Lung microvascular endothelial cell (primary cell): ENCODE data around the gene HRAS. TPM values are rescaled to one million over a fixed set of nuclear protein-coding genes. Genes with fewer than 3 reads are reported as not detected.
A peak's percentile ranks its signal among the peaks of the same experiment; 100 is the strongest.

Source experiments
- DNase-seq, 2 donors: peaks; one replicate each; pipeline versions ENCODE4 v3.0.0 to v3.0.0-alpha.2; 2010; ENCODE audit warnings: low read depth in 2 of 2
- total RNA-seq: library from RNA; depleted of rRNA; stranded (reverse); fragments of >200 nt; gene quantifications from 2 replicates; pipeline ENCODE4 v1.2.1, GENCODE V29; 2014

Gene HRAS
- total RNA-seq, 1 donor from 2014 or later, result 45.4 TPM

DNA sequence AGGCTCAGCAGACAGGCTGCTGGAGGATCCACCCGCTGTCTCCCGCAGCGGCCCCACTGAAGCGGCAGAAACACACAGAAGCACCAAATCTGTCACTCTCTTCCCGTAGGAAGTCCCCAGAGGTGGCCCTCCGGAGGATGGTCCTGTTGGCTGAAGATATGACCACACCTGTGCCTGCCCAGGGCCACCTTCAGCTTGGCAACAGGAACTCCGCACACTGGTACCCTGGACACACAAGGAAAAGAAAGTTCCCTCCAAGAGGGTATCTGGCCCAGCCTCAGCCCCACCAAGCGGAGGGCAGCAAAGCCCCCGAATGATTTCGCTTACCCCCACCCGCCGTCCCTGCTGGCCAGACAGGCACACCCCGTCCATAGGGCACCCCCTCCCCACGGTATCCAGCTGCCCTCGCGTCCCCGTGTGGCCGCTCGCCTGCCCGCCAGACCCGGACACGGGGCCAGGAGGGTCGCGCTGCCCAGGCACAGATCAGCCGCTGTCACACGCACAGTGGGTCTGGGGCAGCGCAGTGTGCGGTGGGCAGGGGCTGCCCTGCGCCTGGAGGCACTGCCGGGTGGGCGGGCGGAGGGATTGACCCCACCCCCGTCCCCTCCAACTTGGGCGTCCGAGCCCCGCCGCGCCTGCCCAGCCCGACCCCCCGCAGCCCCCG lies 32.4 kb upstream of the HRAS start:
- no peak for DNase-seq

DNA sequence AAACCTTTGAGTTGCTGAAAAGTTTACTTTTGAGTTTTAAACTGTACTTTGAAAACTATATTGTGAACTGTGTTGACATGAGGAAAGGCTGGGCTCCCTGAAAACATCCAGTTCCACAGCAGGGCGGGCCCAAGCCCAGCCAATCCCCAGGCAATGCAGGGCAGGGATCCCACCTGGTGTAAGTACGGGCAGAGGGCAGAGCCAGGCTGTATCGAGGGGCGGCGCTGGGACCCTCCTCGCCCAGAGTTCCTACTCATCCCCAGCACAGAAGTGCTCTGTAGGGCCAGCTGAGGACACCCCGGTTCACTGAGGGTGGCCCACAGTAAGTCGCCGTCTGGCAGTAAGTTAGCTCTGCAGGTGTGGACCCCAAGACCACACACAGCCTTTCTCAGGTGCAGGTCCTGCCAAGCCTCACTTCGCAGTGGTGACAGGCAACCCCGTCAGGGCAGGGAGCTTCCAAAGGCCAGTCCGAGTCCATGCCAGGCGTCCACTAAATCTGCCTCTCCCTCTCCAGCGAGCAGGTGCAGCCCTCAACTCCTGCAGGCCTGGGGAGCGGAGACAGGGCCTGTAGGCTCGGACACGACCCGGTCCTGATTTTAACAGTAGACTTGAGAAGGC lies 31.7 kb upstream of the HRAS start:
- DNase-seq, result no peak

DNA sequence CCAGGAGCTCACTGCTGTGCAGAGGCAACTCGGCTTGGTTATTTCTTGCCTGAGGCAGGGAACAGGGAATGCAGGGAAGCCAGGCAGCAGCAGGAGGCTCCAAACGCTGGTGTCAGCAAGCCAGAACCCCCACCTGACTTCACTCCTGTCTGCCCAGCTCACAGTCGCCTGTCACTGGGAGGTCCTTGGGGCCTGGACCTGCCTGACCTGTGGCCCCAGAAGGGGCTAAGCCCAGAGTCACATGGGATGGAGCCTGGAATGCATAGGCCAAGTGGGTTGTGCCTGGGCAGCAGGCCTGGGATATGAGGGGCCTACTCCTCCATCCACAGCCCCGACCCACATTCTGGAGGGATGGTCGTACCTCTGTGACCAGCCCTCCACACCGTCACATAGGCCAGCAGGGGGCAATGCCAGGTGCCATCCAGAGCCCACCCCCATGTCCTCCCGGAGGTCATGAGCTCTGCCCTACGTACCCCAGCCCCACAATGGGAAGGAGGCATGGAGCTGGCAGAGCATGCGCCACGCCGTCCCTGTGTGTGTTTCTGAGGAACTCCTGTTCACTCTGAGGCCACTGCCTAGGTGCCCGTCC lies 30.6 kb upstream of the HRAS start:
- no peak for DNase-seq

DNA sequence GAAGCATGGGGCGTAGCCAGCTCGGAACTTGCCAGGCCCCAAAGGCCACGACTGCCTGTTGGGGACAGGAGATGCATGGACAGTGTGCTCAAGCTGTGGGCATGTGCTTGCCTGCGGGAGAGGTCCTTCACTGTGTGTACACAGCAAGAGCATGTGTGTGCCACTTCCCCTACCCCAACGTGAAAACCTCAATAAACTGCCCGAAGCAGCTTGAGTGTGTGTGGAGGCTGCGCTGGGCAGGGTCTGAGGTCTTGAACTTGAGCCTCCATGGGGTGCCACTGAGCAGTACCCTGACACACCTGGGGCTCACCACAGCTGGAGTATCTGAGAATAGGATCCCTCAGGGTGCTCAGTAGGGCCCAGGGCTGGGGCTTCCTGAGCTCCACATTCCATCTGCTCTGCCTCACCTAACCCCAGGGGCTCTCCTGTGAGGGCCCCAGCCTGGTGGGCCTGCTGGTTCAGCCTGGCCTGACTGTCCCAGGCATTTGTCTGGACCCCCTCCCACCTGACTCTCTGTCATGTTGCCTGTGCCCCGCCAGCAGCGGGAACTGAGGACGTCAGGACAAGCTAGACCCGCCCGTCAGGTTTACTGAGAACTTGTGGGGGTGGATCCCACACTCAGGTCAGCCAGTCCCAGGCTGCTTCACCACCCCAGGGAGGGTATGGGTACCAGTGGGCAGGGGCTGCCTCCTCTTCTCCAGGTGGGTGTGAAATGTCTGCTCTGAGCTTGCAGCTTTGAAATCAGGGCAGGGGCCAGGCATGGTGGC lies 28.6 kb upstream of the HRAS start:
- no peak for DNase-seq

DNA sequence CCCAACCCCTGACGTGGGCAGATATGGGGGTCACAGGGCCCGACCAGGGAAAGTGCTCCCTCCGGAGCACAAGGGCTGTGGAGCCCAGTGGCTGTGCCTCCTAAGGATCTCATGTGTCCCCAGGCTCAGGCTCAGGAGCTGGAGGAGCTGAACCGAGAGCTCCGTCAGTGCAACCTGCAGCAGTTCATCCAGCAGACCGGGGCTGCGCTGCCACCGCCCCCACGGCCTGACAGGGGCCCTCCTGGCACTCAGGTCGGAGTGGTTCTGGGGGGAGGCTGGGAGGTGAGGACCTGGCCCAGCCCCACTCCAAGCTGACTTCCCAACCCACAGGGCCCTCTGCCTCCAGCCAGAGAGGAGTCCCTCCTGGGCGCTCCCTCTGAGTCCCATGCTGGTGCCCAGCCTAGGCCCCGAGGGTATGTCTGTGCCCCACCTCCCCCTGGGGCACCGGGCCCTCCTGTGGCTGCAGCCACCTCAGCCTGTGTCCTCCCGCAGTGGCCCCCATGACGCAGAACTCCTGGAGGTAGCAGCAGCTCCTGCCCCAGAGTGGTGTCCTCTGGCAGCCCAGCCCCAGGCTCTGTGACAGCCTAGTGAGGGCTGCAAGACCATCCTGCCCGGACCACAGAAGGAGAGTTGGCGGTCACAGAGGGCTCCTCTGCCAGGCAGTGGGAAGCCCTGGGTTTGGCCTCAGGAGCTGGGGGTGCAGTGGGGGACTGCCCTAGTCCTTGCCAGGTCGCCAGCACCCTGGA lies 27.9 kb upstream of the HRAS start:
- no peak for DNase-seq

DNA sequence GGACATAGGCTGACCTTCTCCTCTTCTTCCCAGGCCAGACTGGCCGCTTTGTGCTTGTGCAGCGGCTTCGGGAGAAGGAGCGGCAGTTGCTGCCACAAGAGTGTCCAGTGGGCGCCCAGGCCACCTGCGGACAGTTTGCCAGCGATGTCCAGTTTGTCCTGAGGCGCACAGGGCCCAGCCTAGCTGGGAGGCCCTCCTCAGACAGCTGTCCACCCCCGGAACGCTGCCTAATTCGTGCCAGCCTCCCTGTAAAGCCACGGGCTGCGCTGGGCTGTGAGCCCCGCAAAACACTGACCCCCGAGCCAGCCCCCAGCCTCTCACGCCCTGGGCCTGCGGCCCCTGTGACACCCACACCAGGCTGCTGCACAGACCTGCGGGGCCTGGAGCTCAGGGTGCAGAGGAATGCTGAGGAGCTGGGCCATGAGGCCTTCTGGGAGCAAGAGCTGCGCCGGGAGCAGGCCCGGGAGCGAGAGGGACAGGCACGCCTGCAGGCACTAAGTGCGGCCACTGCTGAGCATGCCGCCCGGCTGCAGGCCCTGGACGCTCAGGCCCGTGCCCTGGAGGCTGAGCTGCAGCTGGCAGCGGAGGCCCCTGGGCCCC lies 26.8 kb upstream of the HRAS start:
- DNase-seq, result no peak

DNA sequence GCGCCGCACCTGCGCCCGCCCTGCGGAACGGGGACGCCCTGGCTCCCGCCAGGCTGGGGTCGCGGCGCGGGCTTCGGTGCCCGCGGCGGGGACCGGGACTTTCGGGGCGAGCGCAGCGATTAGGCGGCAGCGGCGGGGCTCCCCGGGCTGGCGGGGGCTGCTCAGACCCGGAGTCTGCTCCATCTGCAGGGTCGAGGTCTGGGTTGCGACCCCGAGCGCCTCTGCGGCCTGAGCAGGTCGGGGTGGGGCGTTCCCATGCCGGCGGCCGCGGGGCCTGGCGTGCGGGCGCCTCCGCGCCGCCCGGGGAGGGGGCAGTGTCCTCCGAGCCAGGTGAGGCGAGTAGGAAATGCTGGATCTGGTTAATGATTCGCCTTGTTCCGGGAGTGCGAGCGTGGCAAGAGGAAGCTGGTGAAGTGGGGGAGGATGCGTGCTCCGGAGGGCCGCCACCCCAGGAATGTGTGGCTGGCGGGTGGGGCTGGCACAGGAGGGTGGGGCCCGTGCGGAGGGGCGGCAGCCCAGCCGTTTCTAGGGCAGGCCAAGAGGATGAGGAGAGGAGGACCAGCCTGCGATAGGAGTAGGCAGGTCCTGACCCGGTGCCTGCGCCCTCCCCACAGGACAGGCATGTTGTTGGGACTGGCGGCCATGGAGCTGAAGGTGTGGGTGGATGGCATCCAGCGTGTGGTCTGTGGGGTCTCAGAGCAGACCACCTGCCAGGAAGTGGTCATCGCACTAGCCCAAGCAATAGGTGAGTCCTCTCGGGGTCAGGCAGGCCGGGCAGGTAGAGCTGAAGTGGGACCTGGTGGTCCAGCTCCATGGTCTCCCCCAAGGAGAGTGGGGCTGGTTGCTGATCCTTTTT lies 26.0 kb upstream of the HRAS start:
- DNase-seq, result no peak

DNA sequence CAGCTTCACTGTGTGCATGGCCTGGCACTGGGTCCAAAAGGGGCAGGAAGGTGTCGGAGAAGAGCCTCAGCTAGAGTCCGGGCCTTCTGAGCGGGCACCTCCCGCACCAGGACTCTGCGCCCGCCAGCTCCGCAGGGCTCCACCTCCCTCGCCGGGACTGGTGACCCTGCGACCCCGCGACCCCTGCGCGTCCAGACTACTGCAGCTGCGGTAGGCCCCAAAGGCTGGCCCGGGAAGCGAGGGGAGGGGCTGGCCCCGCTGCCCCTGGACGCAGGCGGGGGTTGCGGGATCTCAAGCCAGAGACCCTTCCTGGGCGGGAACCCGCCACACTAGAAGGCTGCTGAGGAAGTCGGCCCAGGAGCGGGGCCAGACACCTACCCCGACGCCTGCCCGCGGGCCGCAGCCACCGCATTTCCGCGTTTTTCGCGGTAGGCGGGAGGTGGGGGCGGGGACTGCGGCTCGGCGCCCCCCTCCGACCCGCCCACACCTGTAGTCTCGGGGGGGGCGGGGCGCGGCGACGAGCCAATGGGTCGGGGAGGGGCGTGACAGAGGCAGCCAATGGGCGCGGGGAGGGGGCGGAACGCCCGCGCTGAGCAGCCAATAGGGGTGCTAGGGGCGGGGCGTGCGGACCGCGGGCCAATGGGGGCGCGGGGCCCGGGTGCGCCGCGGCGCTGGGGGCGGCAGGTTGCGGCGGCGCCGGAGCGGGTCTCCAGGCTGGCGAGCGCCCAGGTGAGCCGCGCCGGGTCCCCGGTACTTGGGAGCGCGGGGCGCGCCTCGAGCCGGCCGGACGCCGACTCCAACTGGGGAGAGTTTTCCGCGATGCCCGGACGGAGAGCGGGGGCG lies 25.1 kb upstream of the HRAS start, which contains the start of the genes LMNTD2 and RASSF7:
Gene LMNTD2, minus strand, starts transcription at position 434 of the 843 bp plus-strand sequence. Its CDS starts 22 bp downstream, at position 412.
Gene RASSF7, plus strand, starts transcription at position 666 of the 843 bp plus-strand sequence. CDS start 799 bp downstream, outside the sequence.
- DNase-seq, result peak; percentile 85 to 95

DNA sequence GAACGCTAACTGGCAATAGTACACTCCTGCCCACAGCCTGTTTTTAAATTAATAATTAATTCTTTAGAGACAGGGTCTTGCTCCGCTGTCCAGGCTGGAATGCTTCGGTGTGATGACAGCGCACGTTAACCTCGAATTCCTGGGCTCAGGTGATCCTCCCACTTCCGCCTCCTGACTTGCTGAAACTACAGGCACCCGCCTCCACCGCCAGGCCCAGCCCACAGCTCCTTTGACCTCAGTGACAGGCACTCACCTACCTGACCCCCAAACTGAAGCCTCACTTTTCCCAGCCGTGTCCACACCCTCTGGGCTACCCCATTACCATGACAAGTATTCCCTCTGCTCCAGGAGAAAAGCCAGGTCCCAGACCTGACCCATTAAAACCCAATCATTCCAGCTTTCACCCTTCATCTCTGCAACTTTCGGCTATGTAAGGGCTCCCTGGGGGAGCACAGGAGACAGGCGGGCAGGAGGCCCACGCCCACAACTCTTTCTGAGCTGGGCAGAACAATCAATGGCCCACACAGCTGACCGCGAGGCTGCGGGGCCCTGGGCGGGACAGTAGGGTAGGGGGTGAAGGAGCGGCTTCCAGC lies 24.4 kb upstream of the HRAS start:
- DNase-seq, result no peak

DNA sequence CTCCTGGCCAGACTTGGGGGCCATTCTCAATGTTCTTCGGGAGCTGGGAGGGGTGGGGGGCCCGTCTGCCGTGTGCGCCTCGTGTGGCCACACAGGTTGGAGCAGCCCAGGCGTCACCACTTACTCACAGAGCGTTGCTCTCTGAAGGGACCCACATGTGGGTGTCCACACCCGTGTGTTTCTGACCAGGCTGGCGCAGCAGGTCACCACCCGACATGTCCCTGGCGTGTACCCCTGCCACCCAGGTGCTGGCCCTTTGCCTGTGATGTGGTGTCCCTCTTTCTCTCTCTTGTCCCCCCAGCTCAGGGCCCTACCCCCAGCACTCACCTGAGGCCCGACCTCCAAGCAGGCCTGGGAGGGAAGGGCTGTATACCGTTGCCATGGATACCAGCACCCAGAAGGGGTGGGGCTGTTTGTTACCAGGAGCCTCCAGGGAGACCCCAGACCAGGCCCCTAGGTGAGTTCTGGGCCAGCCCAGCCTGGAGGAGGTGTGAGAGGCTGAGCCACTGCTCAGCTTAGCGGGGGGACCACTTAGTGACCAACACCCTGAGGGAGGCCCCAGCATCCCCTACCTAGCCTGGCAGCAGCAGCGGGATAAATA lies 23.7 kb upstream of the HRAS start:
- DNase-seq, result no peak

DNA sequence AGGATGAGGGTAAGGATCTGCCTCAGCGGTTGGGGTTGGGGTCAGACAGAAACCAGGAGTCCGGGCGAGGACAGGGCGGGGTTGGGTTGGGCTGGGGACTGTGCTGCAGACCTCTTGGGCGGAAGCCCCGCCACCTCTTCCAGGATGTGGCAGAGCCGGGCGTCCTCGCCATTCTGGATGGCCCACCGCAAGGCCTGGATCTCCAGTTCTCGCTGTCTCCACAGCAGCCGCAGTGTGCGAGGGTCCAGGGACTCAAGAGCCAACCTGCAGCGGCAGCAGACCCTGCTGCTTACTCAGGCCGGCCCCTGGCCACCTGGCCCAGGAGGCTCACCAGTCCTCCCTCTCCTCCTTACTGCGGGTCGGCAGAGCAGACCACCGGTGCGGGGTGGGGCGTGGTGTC lies 23.1 kb upstream of the HRAS start:
- no peak for DNase-seq

DNA sequence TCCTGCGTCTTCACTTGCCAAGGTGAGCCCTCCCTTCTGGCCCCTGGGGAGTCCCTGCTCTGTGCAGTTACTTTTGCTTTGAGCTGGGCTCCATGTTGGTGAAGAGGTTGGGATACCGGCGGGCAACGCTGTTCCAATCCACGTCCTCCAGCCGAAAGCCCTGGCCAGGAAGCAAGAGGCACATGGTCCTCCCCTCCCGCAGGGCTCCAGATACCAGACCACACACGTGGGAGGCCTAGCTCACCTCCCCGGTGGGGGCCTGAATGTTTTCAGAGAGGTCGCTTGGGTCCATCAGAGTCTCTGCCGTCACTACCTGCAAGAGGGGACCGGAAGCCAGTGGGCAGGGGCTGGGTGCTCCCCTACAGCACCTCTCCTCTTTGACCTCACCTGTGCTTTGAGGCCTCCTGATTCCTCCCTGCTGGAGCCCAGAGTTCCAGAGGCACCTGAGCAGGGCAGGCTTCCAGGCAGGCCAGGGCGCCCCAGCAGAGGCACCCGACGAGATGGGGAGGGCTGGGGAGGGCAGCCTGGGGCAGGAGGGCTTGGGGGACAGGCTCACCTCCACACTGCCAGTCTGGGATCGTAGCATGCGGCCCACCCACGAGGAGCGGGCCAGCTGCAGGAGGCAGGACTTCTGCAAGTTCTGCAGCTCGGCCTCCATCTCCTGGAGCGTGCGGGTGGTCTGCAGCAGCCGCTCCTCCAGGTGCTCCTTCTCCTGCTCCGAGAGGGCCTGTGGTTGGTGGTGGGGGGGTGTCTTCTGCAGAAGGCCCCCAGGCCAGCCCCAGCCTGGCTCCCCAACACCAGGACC lies 22.2 kb upstream of the HRAS start:
- DNase-seq, result no peak

DNA sequence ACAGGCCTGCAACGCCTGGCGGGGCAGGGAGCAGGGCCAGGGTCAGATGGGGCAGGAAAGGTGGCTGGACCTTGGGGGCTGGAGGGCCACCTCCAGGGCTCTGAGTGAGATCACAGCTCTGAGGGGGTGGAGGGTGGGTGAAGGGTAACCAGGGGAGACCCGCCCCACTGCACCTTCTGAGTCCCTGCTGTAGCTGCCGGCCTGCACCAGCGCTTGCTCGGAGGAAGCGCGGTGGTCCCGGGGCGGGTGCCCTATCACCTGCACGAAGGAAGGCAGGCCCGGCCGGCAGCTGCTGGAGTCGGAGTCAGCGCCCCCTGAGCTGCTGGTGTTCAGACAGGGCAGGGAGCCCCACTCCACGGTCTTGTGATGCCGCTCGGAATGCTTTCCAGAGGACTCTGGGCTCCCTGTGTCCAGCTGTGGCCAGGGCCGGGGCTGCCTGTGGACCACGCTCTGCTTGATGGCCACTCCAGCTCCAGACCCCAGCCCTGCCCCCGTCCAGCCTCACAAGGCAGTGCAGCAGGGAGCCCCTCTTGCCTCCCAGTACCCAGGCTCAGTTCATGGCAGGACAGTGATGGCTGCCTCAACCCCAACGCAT lies 21.4 kb upstream of the HRAS start:
- DNase-seq, result no peak

DNA sequence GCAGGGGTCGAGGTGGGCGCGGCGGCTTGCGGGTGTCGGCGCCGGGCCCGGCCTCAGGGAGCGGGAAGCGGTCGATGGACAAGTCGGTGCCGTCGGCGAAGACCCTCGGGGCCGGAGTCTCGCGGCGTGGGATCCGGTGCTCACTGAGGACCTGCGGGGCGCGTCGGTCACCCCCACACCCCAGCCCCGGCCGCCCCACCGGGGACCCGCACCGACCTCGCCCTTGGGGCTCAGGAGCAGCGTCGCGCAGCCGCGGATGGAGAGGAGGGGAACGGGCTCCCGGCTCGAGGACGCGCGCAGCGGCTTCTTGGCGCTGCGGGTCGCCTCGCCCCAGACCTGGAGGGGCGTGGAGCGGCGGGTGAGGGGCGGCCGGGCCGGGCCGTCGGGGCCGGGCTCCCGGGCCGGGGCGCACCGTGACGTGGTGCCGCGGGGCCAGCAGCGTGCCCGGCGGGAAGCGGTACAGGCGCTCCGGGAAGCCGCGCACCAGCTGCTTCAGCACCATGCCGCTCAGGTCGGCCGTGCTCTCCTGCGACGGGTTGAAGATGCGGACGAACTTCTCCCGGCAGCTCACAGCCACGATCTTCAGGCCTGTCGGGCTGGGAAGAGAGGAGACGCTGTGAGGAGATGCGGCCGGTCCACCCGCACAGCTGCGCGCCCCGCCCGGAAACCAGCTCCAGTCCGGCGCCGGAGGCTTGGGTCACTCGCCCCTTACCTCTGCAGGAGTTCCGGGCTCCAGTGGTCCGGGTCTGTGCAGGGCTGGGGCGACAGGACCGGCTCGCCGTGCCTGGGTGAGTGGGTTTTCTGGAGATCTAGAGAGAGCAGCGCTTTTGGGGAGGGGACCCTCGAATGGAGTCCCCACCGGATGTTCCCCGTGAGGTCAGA lies 20.6 kb upstream of the HRAS start:
- DNase-seq, result no peak

DNA sequence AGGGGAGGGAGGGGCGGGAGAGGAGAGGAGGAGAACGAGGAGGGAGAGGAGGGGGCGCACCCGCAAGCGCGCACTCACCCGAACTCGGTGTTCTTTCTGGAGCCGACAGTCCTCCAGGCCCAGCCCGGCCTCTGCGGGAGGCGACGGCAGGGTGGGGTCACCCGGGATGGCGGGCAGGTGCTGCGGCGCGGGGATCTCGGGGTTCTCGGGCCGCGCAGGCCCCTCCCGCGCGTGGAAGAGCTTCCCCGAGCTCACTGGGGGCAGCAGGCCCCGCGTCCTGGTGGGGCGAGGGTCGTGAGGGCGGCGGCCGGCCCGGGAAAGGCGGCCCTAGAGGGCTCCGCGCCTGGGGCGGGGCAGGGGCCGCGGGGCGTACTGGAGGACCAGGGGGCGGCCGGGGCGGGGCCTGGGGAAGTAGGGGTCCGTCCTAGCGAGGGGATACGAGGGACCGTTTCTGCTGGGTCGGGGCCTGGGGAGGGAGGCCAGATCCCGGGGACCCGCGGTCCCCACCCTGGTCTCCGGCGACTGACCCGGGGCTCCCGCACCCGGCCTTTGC lies 19.9 kb upstream of the HRAS start:
- DNase-seq, result no peak
